ENCODE data around the gene KDM5B. TPM values are rescaled to one million over a fixed set of nuclear protein-coding genes. Genes with fewer than 3 reads are reported as not detected.
"Not testable (repeated sequence)": the region's sequence is repeated elsewhere in the genome, so short reads cannot be mapped to it uniquely, and the experiment has no call there.

Gene KDM5B
- total and polyA plus RNA-seq, 8 donors: 7.3 to 47.0 (median 22.9) TPM

- H3K27ac ChIP-seq: no peak overlapping the region
- DNase-seq: no peak
- H3K36me3 ChIP-seq: peaks cover 0 to 72% (median 43%) of the 10 kb centered on the region in 3 donors
- H3K27me3 ChIP-seq: no peaks in the 10 kb centered on the region
- intact Hi-C loops (cut with DNase I): loop anchor here in 1 of 3 donors (10.0 kb wide), 1 partner anchor 544 kb away; no protein-coding TSS in a partner anchor
- no peak for FAIRE-seq
- no peaks in the 10 kb centered on the region for H3K4me1 ChIP-seq
- no peak overlapping the region for H3K4me3 ChIP-seq
- no peaks in the 10 kb centered on the region for H3K9me3 ChIP-seq
- no peak for TF ChIP-seq CTCF (IDR thresholded peaks at IDR 0.05)
- ATAC-seq: no peak
- 75 to 82% methylated on average over 4 of the region's 4 CpGs for WGBS, 2 donors
Observed at GRCh38 chr1:202728951-202729350, 79.3 kb downstream of the KDM5B start.

GRCh38 chr1:202725526-202725925 is 82.7 kb downstream of the KDM5B start:
- intact Hi-C loops (cut with DNase I): loop anchor here in 1 of 3 donors (10.0 kb wide), 1 partner anchor 541 kb away; no protein-coding TSS in a partner anchor
- FAIRE-seq (no peak), ATAC-seq (no peak)

DNA sequence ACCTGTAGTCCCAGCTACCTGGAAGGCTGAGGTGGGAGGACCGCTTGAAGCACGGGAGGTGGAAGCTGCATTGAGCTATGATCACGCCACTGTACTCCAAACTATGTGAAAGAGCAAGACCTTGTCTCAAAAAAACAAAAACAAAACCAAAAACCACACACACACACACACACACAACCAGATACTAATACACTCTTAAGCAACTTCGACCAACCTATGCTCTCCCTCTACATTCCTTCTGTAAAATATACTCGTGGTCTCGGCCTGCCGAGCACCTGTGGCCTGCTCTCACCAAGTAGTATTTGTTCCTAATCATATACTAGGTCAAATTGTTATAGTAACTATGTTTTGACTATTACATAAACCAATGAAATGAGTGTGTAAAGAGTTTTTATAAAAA is 84.5 kb downstream of the KDM5B start:
- no peak for TF ChIP-seq CTCF (IDR thresholded peaks at IDR 0.05)
- Histone ChIP-seq H3K9me3 (no peaks in the 10 kb centered on the region), H3K27ac (no peak overlapping the region), H3K27me3 (no peaks in the 10 kb centered on the region), H3K4me1 (no peaks in the 10 kb centered on the region), H3K36me3 (peaks cover 0 to 23% (median 8%) of the 10 kb centered on the region in 3 donors), H3K4me3 (no peak overlapping the region)
- FAIRE-seq (no peak), ATAC-seq (no peak), DNase-seq (no peak)
- 89 to 92% methylated on average over 7 of the region's 7 CpGs for WGBS, 2 donors
- intact Hi-C loops (cut with DNase I): loop anchor here in 1 of 3 donors (10.0 kb wide), 1 partner anchor 539 kb away; no protein-coding TSS in a partner anchor

More at GRCh38 chr1:202725526-202725925, 82.7 kb downstream of the KDM5B start:
- no peak overlapping the region for H3K27ac ChIP-seq
- H3K4me1 ChIP-seq: no peaks in the 10 kb centered on the region
- TF ChIP-seq CTCF (IDR thresholded peaks at IDR 0.05): no peak
- WGBS, 2 donors: 86% methylated on average over 3 of the region's 3 CpGs
- no peak overlapping the region for H3K4me3 ChIP-seq
- no peaks in the 10 kb centered on the region for H3K27me3 ChIP-seq
- peaks cover 0 to 41% (median 24%) of the 10 kb centered on the region in 3 donors for H3K36me3 ChIP-seq
- no peaks in the 10 kb centered on the region for H3K9me3 ChIP-seq
- no peak for DNase-seq

- DNase-seq, H3K9me3 ChIP-seq, H3K4me1 ChIP-seq, H3K27ac ChIP-seq, FAIRE-seq, H3K27me3 ChIP-seq, H3K4me3 ChIP-seq, ATAC-seq: not testable (repeated sequence)
- intact Hi-C loops (cut with DNase I): loop anchor here in 1 of 3 donors (10.0 kb wide), 1 partner anchor 538 kb away; no protein-coding TSS in a partner anchor
- H3K36me3 ChIP-seq: peaks cover 0 to 16% (median 1%) of the 10 kb centered on the region in 3 donors
- WGBS, 2 donors: 78% methylated on average over 6 of the region's 6 CpGs
Observed at GRCh38 chr1:202723046-202723445, 85.2 kb downstream of the KDM5B start.

GRCh38 chr1:202716654-202717053 is 91.6 kb downstream of the KDM5B start:
- H3K27ac ChIP-seq: no peak overlapping the region
- TF ChIP-seq CTCF (IDR thresholded peaks at IDR 0.05): no peak
- 76 to 77% methylated on average over 2 of the region's 2 CpGs for WGBS, 2 donors
- no peaks in the 10 kb centered on the region for H3K27me3 ChIP-seq
- H3K36me3 ChIP-seq: no peaks in the 10 kb centered on the region
- intact Hi-C loops (cut with DNase I): loop anchor here in 1 of 3 donors (5.0 kb wide), 1 partner anchor 529 kb away; no protein-coding TSS in a partner anchor
- no peak for DNase-seq
- no peak for ATAC-seq
- H3K4me1 ChIP-seq: no peaks in the 10 kb centered on the region
- no peaks in the 10 kb centered on the region for H3K9me3 ChIP-seq
- H3K4me3 ChIP-seq: no peak overlapping the region
- no peak for FAIRE-seq

- 91 to 100% methylated on average over 1 of the region's 1 CpG for WGBS, 2 donors
- peaks cover 0 to 12% (median 5%) of the 10 kb centered on the region in 3 donors for H3K4me1 ChIP-seq
- FAIRE-seq; H3K27me3 ChIP-seq; H3K4me3 ChIP-seq; H3K36me3 ChIP-seq; H3K27ac ChIP-seq; intact Hi-C loops (cut with DNase I); DNase-seq; H3K9me3 ChIP-seq; ATAC-seq: not testable (repeated sequence)
Observed at GRCh38 chr1:202714202-202714601, 94.0 kb downstream of the KDM5B start.

Data from pancreas (tissue), 10 donors.